Cardiac muscle cell (in vitro differentiated cells and primary cell): ENCODE data around the gene TPRG1. TPM values are rescaled to one million over a fixed set of nuclear protein-coding genes. Genes with fewer than 3 reads are reported as not detected.
"Not testable (repeated sequence)": the region's sequence is repeated elsewhere in the genome, so short reads cannot be mapped to it uniquely, and the experiment has no call there.

Experiments
- DNase-seq, 2 donors: peaks; one replicate each; pipeline versions ENCODE4 v3.0.0 to v3.0.0-alpha.2; 2010 to 2017; ENCODE audit warnings: low read depth in 1 of 2, low spot score in 1 of 2
- H3K27ac ChIP-seq: fragments of 200-600 bp; sonication (generic); 2 replicates; pipeline ENCODE4 v1.5.1; 2016
- H3K27me3 ChIP-seq: fragments of 200-600 bp; sonication (generic); 2 replicates; pipeline ENCODE4 v1.6.0; 2016; ENCODE audit warnings: control low read depth
- H3K36me3 ChIP-seq: fragments of 200-600 bp; sonication (generic); 2 replicates; pipeline ENCODE4 v1.5.1; 2016; ENCODE audit warnings: control low read depth
- H3K4me1 ChIP-seq: fragments of 200-600 bp; sonication (generic); 2 replicates; pipeline ENCODE4 v1.8.1; 2017; ENCODE audit warnings: low read depth, mild to moderate bottlenecking, mixed run types
- H3K4me3 ChIP-seq: fragments of 200-600 bp; sonication (generic); 2 replicates; pipeline ENCODE4 v1.5.1; 2016; ENCODE audit warnings: mild to moderate bottlenecking
- H3K9me3 ChIP-seq: fragments of 200-600 bp; sonication (generic); 2 replicates; pipeline ENCODE4 v1.5.1; 2017; ENCODE audit warnings: low read depth, mild to moderate bottlenecking, control low read depth
- polyA plus RNA-seq: library from polyadenylated mRNA; unstranded; fragments of >200 nt; fragmentation: Nextera tagmentation; extraction: Ambion mirVana; gene quantifications from 2 replicates; pipeline ENCODE4 v1.2.1, GENCODE V29; 2016
- total RNA-seq: library from RNA; depleted of rRNA; stranded (reverse); fragments of >200 nt; gene quantifications from 2 replicates; pipeline ENCODE4 v1.2.3, GENCODE V29; 2016
- TF ChIP-seq, protein P1 (sequence below): IDR thresholded peaks from 2 replicates; pipeline ENCODE4 v1.5.1; 2012; ENCODE audit warnings: low read depth, mild to moderate bottlenecking, low read length

Gene TPRG1
- total and polyA plus RNA-seq, 2 experiments from 2014 or later = 0.09 to 0.48 TPM

DNA sequence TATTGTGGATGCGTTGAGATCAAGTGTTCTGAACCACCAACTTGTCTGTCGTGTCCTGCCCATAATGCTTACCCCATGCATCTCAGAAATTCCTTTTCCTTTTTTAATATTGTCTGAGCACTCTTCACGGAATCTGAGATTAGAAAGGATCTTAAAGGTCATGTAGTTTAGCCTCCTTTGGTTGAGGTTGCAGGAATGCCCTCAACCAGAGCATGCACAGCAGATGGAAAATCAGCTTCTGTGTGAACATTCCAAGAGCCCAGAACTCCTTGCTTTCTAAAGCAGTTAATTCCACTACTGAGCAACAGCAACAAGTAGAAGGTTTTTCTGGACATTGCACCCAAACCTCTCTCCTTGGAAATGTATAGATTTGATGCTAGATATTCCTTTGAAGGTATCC lies 153.7 kb downstream of the TPRG1 start:
- no peaks in the 10 kb centered on the region for H3K9me3 ChIP-seq
- TF ChIP-seq, protein P1, sequence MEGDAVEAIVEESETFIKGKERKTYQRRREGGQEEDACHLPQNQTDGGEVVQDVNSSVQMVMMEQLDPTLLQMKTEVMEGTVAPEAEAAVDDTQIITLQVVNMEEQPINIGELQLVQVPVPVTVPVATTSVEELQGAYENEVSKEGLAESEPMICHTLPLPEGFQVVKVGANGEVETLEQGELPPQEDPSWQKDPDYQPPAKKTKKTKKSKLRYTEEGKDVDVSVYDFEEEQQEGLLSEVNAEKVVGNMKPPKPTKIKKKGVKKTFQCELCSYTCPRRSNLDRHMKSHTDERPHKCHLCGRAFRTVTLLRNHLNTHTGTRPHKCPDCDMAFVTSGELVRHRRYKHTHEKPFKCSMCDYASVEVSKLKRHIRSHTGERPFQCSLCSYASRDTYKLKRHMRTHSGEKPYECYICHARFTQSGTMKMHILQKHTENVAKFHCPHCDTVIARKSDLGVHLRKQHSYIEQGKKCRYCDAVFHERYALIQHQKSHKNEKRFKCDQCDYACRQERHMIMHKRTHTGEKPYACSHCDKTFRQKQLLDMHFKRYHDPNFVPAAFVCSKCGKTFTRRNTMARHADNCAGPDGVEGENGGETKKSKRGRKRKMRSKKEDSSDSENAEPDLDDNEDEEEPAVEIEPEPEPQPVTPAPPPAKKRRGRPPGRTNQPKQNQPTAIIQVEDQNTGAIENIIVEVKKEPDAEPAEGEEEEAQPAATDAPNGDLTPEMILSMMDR = no peak
- no peak overlapping the region for H3K27ac ChIP-seq
- H3K27me3 ChIP-seq = no peaks in the 10 kb centered on the region
- peaks cover 16% of the 10 kb centered on the region for H3K4me1 ChIP-seq
- no peak for DNase-seq
- no peaks in the 10 kb centered on the region for H3K36me3 ChIP-seq
- no peak overlapping the region for H3K4me3 ChIP-seq

DNA sequence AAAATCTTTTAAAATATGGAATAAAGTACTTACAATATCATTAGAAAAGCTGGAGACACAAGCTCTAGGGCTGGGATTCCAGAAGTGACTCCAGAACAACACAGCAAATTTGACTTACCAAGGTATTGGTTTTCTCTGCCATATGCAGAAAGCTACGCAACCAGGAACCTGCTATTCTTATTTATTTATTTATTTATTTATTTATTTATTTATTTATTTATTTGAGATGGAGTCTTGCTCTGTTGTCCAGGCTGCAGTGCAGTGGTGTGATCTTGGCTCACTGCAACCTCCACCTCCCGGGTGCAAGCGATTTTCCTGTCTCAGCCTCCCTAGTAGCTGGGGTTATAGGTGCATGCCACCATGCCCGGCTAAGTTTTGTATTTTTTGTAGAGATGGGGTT lies 157.9 kb downstream of the TPRG1 start:
- H3K27me3 ChIP-seq, H3K9me3 ChIP-seq, H3K27ac ChIP-seq, H3K4me1 ChIP-seq, H3K36me3 ChIP-seq, H3K4me3 ChIP-seq, DNase-seq: not testable (repeated sequence)

DNA sequence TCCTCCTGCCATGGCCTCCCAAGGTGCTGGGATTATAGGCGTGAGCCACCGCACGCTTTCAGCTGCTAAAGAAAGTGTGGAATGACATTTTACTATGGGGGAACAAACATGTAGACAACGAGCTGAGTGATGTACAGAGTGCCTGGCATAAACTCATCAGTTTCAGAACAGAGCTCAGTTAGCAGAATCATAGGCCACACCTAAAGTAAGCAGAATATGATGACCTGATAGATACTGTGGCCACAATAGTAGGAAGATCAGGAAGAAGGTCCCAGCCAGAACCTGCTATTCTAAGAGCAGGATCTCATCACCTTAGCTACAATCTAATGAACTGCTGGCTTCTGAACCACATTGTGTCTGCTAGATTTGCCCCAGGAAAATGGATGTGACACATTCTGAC lies 158.3 kb downstream of the TPRG1 start:
- no peak overlapping the region for H3K27ac ChIP-seq
- H3K27me3 ChIP-seq = no peaks in the 10 kb centered on the region
- H3K4me3 ChIP-seq = no peak overlapping the region
- H3K9me3 ChIP-seq = no peaks in the 10 kb centered on the region
- TF ChIP-seq, protein P1 = no peak
- peaks cover 5% of the 10 kb centered on the region for H3K4me1 ChIP-seq
- DNase-seq = no peak
- no peaks in the 10 kb centered on the region for H3K36me3 ChIP-seq

DNA sequence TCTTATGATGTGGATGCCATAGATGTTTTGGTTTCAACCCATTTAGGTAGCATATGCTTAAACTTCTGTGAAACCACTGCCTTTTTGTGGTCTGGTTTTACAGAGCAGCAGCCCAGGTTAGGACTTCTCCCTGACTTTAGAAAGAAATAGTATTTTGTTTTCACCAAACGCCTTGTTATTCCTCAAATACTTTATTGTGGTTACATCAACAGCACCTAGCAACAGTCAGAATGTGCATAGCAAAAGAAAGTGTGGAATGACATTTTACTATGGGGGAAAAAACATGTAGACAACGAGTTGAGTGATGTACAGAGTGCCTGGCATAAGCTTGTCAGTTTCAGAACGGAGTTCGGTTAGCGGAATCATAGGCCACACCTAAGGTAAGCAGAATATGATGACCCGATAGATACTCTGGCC lies 159.2 kb downstream of the TPRG1 start:
- TF ChIP-seq, protein P1 = no peak

DNA sequence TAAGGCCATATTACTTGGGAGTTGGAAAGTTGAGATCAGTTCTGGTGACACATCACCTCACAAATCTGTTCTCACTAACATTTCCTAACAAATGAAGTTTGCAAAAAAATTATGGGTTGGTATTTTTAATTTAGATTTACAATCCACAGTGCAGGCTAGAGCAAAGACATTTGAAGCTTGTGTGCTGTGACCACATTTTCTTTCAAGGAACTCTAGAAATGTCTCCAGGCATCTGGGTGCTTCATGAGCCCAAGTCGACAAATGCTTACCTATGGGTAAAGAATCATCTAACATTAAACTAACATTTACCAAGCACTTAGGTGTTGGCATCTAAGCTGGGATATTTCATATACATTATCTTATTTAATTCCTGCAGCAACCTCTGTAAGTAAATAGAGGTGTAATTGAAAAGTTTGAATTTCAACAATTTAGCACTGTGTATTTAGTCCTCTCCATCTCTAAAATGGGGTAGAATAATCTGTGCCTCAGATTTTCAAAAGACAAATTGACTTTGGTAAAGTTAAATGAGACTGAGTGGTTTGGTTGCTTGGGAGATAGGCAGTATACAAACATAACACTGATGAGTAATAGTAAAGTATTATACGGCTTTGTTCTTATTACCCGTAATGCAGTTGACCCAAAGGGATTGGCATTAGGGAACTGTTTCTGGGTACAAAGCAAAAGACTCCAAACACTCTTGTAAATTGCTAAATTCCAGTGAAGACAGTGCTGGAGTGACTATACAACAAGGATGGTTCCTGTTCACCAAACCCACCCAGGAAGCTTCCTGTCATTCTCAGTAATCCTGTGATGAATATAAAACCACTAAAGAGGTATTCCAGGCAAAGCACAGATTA lies 162.5 kb downstream of the TPRG1 start:
- H3K27me3 ChIP-seq = no peaks in the 10 kb centered on the region
- no peaks in the 10 kb centered on the region for H3K9me3 ChIP-seq
- no peak overlapping the region for H3K27ac ChIP-seq
- H3K4me3 ChIP-seq = no peak overlapping the region
- H3K4me1 ChIP-seq = peaks cover 13% of the 10 kb centered on the region
- no peak for DNase-seq
- TF ChIP-seq, protein P1 = no peak
- H3K36me3 ChIP-seq = no peaks in the 10 kb centered on the region

More for the DNA sequence above, 159.2 kb downstream of the TPRG1 start:
- no peaks in the 10 kb centered on the region for H3K27me3 ChIP-seq
- H3K27ac ChIP-seq = no peak overlapping the region
- no peak for DNase-seq
- no peaks in the 10 kb centered on the region for H3K4me1 ChIP-seq
- no peak overlapping the region for H3K4me3 ChIP-seq
- H3K9me3 ChIP-seq = no peaks in the 10 kb centered on the region
- H3K36me3 ChIP-seq = no peaks in the 10 kb centered on the region

DNA sequence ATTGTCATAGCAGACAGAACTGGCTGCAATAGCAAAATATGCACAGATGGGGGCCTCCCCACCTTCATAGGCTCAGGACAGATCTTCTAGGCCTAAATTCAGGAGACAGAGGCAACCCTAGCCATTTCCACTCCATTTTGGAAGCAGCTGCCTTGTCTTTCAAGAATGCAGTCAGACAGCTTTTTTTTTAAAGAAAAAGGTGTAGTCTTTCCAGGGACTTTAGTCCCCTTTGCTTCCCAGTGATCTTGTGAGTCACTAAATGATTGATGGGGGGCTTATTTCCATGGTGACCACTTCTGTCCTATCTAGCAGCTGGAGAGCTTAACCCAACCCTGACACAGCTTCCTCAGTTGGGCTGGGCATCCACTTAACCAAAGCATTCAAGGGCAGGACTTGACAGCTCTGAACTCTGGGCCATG lies 165.9 kb downstream of the TPRG1 start:
- Histone ChIP-seq H3K27me3 (no peaks in the 10 kb centered on the region), H3K4me3 (no peak overlapping the region), H3K4me1 (peaks cover 13% of the 10 kb centered on the region), H3K36me3 (no peaks in the 10 kb centered on the region), H3K9me3 (no peaks in the 10 kb centered on the region), H3K27ac (no peak overlapping the region)
- DNase-seq = no peak
- TF ChIP-seq, protein P1 = no peak
